HG02840 (cell line): ENCODE results near the gene CCN2.
A peak's percentile ranks its signal among the peaks of the same experiment; 100 is the strongest.
"Not testable (repeated sequence)": the region's sequence is repeated elsewhere in the genome, so short reads cannot be mapped to it uniquely, and the experiment has no call there.

Experiments
- ATAC-seq: cut with Tn5 transposase; IDR thresholded peaks from one replicate; pipeline ENCODE4 v1.9.1; 2021; ENCODE audit warnings: mild to moderate bottlenecking, moderate library complexity, moderate number of reproducible peaks; ENCODE audit not compliant: unreplicated experiment, low FRiP score

CCN2 gene

GRCh38 chr6:131911951-131912350 lies 39.2 kb downstream of the CCN2 start:
- ATAC-seq: no peak

DNA sequence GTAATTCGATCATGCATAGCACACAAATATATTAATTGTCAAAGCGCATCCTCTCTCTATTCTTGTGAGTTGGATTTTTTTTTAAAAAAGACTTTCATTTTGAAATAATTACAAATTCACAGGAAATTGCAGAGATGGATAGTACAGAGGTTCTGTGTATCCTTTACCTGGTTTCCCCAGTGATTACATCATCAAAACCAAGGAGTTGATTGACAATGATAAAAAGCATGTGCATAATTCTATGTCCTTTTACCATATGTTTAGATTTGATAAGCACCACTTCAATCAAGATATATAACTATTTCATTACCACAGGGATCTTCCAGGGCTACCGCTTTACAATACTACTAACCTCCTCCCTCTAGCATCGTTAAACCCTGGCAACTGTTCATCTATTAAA lies 40.2 kb downstream of the CCN2 start:
- no peak for ATAC-seq

GRCh38 chr6:131910219-131910589 lies 41.0 kb downstream of the CCN2 start:
- no peak for ATAC-seq

- ATAC-seq: peak; percentile 95
These were observed 41.6 kb downstream of the CCN2 start for GRCh38 chr6:131909408-131910218.

GRCh38 chr6:131908787-131909186 lies 42.4 kb downstream of the CCN2 start:
- not testable (repeated sequence) for ATAC-seq

GRCh38 chr6:131903734-131904133 lies 47.4 kb downstream of the CCN2 start:
- not testable (repeated sequence) for ATAC-seq

DNA sequence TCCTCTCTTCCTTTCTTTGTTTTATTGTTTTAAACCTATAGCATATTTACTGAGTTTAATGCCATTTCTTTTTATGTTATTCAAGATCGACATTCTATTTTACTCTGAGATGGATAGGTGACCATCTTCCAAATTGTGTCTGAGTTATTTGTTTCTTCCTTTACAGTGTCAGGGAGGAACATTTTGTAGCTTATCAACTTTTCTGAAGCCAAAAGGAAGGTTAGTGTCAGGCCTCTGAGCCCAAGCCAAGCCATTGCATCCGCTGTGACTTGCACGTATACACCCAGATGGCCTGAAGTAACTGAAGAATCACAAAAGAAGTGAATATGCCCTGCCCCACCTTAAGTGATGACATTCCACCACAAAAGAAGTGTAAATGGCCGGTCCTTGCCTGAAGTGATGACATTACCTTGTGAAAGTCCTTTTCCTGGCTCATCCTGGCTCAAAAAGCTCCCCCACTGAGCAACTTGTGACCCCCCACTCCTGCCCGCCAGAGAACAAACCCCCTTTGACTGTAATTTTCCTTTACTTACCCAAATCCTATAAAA lies 49.8 kb downstream of the CCN2 start:
- not testable (repeated sequence) for ATAC-seq

DNA sequence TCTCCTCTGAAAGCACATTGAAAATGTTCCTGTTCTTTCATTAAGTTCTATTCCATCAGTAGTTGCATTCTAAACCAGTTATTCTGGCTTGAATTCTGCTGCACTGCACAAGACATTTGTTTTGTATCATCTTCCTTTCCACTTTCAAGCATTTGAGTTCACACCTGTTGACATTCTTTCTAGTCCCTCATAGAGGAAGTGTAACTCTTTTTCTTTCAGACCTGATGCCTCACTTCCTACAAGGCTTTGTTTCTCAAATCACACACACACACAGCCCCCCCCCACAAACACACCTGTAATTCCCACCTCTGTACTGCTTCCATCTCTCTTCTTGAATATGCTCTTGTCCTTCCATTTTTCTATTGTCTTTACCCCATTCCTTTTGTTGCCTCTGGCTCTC lies 50.9 kb downstream of the CCN2 start:
- no peak for ATAC-seq

- no peak for ATAC-seq
These were observed 52.5 kb downstream of the CCN2 start for GRCh38 chr6:131898718-131899117.
